ENCODE results near the gene PMAIP1.

Gene PMAIP1

DNA sequence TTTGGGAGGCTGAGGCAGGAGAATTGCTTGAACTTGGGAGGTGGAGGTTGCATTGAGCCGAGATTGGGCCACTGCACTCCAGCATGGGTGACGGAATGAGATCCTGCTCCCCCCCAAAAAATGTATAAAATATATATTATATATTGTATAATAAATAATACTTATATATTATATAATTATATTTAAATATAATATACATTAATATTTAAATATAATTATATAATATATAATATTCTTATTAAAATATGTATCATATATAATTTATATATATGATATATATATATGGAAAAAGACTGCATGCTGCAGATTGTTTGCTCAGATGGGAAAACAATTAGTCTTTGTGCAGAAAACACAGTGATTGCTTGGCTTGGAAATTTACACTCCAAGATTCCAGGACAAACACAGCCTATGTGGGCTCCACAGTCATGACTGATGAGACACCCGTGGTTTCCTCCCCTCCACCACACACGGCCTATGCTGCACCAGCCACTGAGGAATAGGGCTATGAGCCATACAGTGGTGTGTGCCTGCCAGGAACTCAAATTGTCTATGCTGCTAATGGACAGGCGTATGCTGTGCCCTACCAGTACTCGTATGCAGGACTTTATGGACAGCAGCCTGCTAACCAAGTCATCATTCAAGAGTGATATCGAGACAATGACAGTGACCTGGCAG, 30.0 kb downstream of the PMAIP1 start:
- H4K20me1 ChIP-seq (ENCODE audit: insufficient read depth) = no peaks in the 10 kb centered on the region
- no peak overlapping the region for H3K4me2 ChIP-seq
- H3K4me1 ChIP-seq (ENCODE audit: low read depth, poor library complexity, severe bottlenecking) = peaks cover 17% of the 10 kb centered on the region
- no peak overlapping the region for H3K9ac ChIP-seq
- no peak overlapping the region for H3K27ac ChIP-seq
- H2AFZ ChIP-seq (ENCODE audit: low read depth) = no peak overlapping the region
- H3K27me3 ChIP-seq (ENCODE audit: insufficient read depth, low read depth) = no peaks in the 10 kb centered on the region
- TF ChIP-seq, protein P1, sequence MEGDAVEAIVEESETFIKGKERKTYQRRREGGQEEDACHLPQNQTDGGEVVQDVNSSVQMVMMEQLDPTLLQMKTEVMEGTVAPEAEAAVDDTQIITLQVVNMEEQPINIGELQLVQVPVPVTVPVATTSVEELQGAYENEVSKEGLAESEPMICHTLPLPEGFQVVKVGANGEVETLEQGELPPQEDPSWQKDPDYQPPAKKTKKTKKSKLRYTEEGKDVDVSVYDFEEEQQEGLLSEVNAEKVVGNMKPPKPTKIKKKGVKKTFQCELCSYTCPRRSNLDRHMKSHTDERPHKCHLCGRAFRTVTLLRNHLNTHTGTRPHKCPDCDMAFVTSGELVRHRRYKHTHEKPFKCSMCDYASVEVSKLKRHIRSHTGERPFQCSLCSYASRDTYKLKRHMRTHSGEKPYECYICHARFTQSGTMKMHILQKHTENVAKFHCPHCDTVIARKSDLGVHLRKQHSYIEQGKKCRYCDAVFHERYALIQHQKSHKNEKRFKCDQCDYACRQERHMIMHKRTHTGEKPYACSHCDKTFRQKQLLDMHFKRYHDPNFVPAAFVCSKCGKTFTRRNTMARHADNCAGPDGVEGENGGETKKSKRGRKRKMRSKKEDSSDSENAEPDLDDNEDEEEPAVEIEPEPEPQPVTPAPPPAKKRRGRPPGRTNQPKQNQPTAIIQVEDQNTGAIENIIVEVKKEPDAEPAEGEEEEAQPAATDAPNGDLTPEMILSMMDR (conservative IDR thresholded peaks at IDR 0.05; ENCODE audit: low read depth, low read length) = no peak
- no peak overlapping the region for H3K4me3 ChIP-seq (IDR thresholded peaks at IDR 0.05; ENCODE audit: insufficient read depth, low read depth, low read length)
- no peaks in the 10 kb centered on the region for H3K36me3 ChIP-seq (ENCODE audit: insufficient read depth)
- H3K79me2 ChIP-seq (ENCODE audit: insufficient read depth, low read depth) = no peaks in the 10 kb centered on the region

DNA sequence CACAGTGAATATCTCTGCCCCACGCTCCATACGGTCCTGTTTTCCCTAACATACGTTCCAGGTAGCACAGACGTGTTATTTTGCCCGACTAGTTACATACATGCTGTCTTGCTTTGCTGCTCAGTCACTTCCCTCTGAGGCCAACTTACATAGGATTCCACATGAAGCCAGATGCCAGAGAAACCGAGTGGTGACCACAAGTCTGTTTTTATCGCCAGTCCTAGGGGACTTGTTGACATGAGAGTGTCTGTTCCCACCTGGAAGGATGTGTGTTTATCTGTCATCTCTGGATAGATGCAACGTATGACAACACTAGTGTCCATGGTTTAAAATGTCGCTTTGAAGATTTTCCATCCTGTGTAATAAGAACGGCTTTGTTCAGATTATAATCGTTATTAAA, 32.6 kb downstream of the PMAIP1 start:
- Histone ChIP-seq H3K4me1 (ENCODE audit: low read depth, poor library complexity, severe bottlenecking) (peaks cover 6% of the 10 kb centered on the region), H3K9ac (no peak overlapping the region), H2AFZ (ENCODE audit: low read depth) (no peak overlapping the region), H4K20me1 (ENCODE audit: insufficient read depth) (no peaks in the 10 kb centered on the region), H3K36me3 (ENCODE audit: insufficient read depth) (no peaks in the 10 kb centered on the region), H3K27ac (no peak overlapping the region), H3K27me3 (ENCODE audit: insufficient read depth, low read depth) (no peaks in the 10 kb centered on the region), H3K79me2 (ENCODE audit: insufficient read depth, low read depth) (no peaks in the 10 kb centered on the region), H3K4me3 (IDR thresholded peaks at IDR 0.05; ENCODE audit: insufficient read depth, low read depth, low read length) (no peak overlapping the region), H3K4me2 (no peak overlapping the region)
- TF ChIP-seq, protein P1 (conservative IDR thresholded peaks at IDR 0.05; ENCODE audit: low read depth, low read length) = no peak

DNA sequence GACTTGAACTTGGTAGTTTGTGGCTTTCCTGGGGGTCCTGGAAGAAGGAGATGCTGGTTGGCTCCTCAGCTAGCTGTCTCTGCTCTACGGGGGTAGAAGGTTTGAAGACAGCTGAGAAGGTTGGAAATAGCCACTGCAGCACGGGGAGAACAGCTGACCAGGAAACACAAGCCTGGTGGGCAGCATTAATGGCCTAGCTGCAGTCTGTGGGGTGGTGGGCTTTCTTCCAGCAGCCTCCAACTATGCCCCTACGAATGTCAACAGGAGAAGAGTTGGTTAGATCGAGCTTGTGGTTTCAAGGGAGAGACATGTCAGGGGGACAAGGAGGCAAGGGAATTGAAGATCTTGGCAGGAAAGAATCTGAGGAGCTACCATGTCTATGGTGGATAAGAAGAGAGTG, 38.9 kb downstream of the PMAIP1 start:
- Histone ChIP-seq H3K27me3 (ENCODE audit: insufficient read depth, low read depth) (no peaks in the 10 kb centered on the region), H3K79me2 (ENCODE audit: insufficient read depth, low read depth) (no peaks in the 10 kb centered on the region), H3K27ac (no peak overlapping the region), H3K4me2 (no peak overlapping the region), H3K36me3 (ENCODE audit: insufficient read depth) (no peaks in the 10 kb centered on the region), H4K20me1 (ENCODE audit: insufficient read depth) (no peaks in the 10 kb centered on the region), H3K4me3 (IDR thresholded peaks at IDR 0.05; ENCODE audit: insufficient read depth, low read depth, low read length) (no peak overlapping the region), H2AFZ (ENCODE audit: low read depth) (no peak overlapping the region), H3K4me1 (ENCODE audit: low read depth, poor library complexity, severe bottlenecking) (no peaks in the 10 kb centered on the region), H3K9ac (no peak overlapping the region)
- TF ChIP-seq, protein P1 (conservative IDR thresholded peaks at IDR 0.05; ENCODE audit: low read depth, low read length) = no peak

DNA sequence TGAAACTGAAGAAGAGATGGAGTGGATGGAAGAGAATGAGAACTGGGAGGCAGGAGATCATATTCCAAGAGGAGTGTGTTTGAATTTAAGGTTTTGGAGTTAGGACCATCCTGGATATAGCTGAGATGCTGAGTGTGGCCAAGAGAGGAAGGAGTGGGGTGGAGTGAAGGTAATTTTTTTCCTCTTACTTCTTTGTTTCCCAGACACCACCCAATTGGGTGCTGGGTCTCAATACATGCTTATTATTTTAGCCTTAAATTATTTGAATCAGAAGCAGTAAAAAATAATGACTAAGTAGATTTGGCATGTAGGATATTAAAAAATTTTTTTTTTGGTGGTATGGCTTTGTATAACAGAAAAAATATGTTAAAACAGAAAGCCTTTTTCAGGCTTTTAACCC, 39.3 kb downstream of the PMAIP1 start:
- Histone ChIP-seq H3K79me2 (ENCODE audit: insufficient read depth, low read depth) (no peaks in the 10 kb centered on the region), H3K36me3 (ENCODE audit: insufficient read depth) (no peaks in the 10 kb centered on the region), H2AFZ (ENCODE audit: low read depth) (no peak overlapping the region), H3K27ac (no peak overlapping the region), H3K27me3 (ENCODE audit: insufficient read depth, low read depth) (no peaks in the 10 kb centered on the region), H4K20me1 (ENCODE audit: insufficient read depth) (no peaks in the 10 kb centered on the region), H3K4me3 (IDR thresholded peaks at IDR 0.05; ENCODE audit: insufficient read depth, low read depth, low read length) (no peak overlapping the region), H3K9ac (no peak overlapping the region), H3K4me1 (ENCODE audit: low read depth, poor library complexity, severe bottlenecking) (no peaks in the 10 kb centered on the region), H3K4me2 (no peak overlapping the region)
- TF ChIP-seq, protein P1 (conservative IDR thresholded peaks at IDR 0.05; ENCODE audit: low read depth, low read length) = no peak
